IMR-90 (cell line): Measurements from ENCODE around the gene KLF13. TPM values are rescaled to one million over a fixed set of nuclear protein-coding genes. Genes with fewer than 3 reads are reported as not detected.

ENCODE experiments used
- ATAC-seq: fragments of 200-7000 bp; cut with Tn5 transposase; 2 replicates; pipeline ENCODE4 v1.9.1; 2020; ENCODE audit warnings: low read depth, mild to moderate bottlenecking, moderate library complexity
- BruUV-seq: library from RNA; stranded (reverse); fragments of 400-500 nt; replicated peaks from 2 replicates; lab custom pipeline; 2021; lab: Mats Ljungman, UMichigan
- CTCF ChIA-PET: fragments of 300-600 bp; formaldehyde crosslinking; extraction: SDS; loops from one replicate; lab custom pipeline; 2021; ENCODE audit warnings: antibody characterized with exemption; lab: Yijun Ruan, JAX
- POLR2A ChIA-PET: fragments of 300-600 bp; sonication (Branson Sonifier 250); formaldehyde crosslinking; loops from one replicate; lab custom pipeline; 2022; ENCODE audit warnings: antibody characterized with exemption; ENCODE audit not compliant: unreplicated experiment; lab: Charles Lee
- DNase-seq: peaks from one replicate; pipeline ENCODE4 v3.0.0; 2013
- H2AFZ ChIP-seq: replicated peaks from 2 replicates; pipeline ENCODE3; 2013; ENCODE audit warnings: low read length, mild to moderate bottlenecking; ENCODE audit not compliant: poor library complexity
- H2AK5ac ChIP-seq: 2 replicates; pipeline ENCODE4 v1.6.1; 2013; ENCODE audit warnings: low read depth, low read length, inconsistent platforms
- H2AK9ac ChIP-seq: replicated peaks from 2 replicates; pipeline ENCODE3; 2013; ENCODE audit warnings: mild to moderate bottlenecking, low read depth, low read length, moderate library complexity; ENCODE audit not compliant: poor library complexity
- H2BK120ac ChIP-seq: 2 replicates; pipeline ENCODE4 v1.6.1; 2013; ENCODE audit warnings: low read depth, low read length, inconsistent platforms
- H2BK15ac ChIP-seq: 3 replicates; pipeline ENCODE4 v1.6.1; 2013; ENCODE audit warnings: low read depth, low read length, inconsistent platforms
- H2BK20ac ChIP-seq: 2 replicates; pipeline ENCODE4 v1.6.1; 2013; ENCODE audit warnings: low read depth, mild to moderate bottlenecking, inconsistent platforms, low read length, moderate library complexity
- H2BK5ac ChIP-seq: 2 replicates; pipeline ENCODE4 v1.6.1; 2013; ENCODE audit warnings: mild to moderate bottlenecking, low read depth, low read length, inconsistent platforms; ENCODE audit not compliant: poor library complexity, severe bottlenecking
- H3K14ac ChIP-seq: replicated peaks from 2 replicates; pipeline ENCODE4 v1.6.1; 2013; ENCODE audit warnings: low read depth, low read length, inconsistent platforms
- H3K18ac ChIP-seq: 2 replicates; pipeline ENCODE4 v1.6.1; 2013; ENCODE audit warnings: low read depth, low read length, control low read depth
- H3K23ac ChIP-seq: 2 replicates; pipeline ENCODE4 v1.6.1; 2013; ENCODE audit warnings: low read depth, low read length, inconsistent platforms
- H3K27ac ChIP-seq: 2 replicates; pipeline ENCODE4 v1.5.1; 2013; ENCODE audit warnings: mild to moderate bottlenecking, control low read depth, low read length; ENCODE audit not compliant: insufficient read depth
- H3K27me3 ChIP-seq: 2 replicates; pipeline ENCODE4 v1.6.1; 2013; ENCODE audit warnings: low read length; ENCODE audit not compliant: control insufficient read depth, insufficient read depth
- H3K36me3 ChIP-seq: 2 replicates; pipeline ENCODE4 v1.6.1; 2013; ENCODE audit warnings: low read length, mixed read lengths; ENCODE audit not compliant: control insufficient read depth, insufficient read depth
- H3K4ac ChIP-seq: 2 replicates; pipeline ENCODE4 v1.6.1; 2013; ENCODE audit warnings: low read depth, low read length, inconsistent platforms
- H3K4me1 ChIP-seq: 2 replicates; pipeline ENCODE4 v1.6.1; 2013; ENCODE audit warnings: low read length, mixed read lengths; ENCODE audit not compliant: control insufficient read depth, insufficient read depth
- H3K4me2 ChIP-seq: 2 replicates; pipeline ENCODE4 v1.6.1; 2013; ENCODE audit warnings: low read depth, mild to moderate bottlenecking, control low read depth, low read length, moderate library complexity
- H3K4me3 ChIP-seq: 2 replicates; pipeline ENCODE4 v1.5.1; 2013; ENCODE audit warnings: low read depth, mild to moderate bottlenecking, control low read depth, low read length, moderate library complexity; ENCODE audit not compliant: insufficient read depth
- H3K56ac ChIP-seq: 2 replicates; pipeline ENCODE4 v1.6.1; 2013; ENCODE audit warnings: low read length, inconsistent platforms; ENCODE audit not compliant: insufficient read depth; ENCODE audit errors: extremely low read depth
- H3K79me1 ChIP-seq, 2 experiments: 2 replicates each; pipeline ENCODE4 v1.6.1; 2013; ENCODE audit warnings: low read length in 2 of 2, inconsistent platforms in 1 of 2, low read depth in 1 of 2
- H3K9ac ChIP-seq: 2 replicates; pipeline ENCODE4 v1.6.1; 2013; ENCODE audit warnings: low read depth, low read length, control low read depth
- H3K9me1 ChIP-seq: 2 replicates; pipeline ENCODE4 v1.6.1; 2013; ENCODE audit warnings: low read length, inconsistent platforms; ENCODE audit not compliant: insufficient read depth
- H3K9me3 ChIP-seq: 2 replicates; pipeline ENCODE4 v1.6.1; 2013; ENCODE audit warnings: low read length; ENCODE audit not compliant: control insufficient read depth, insufficient read depth
- H4K20me1 ChIP-seq: 2 replicates; pipeline ENCODE4 v1.6.1; 2013; ENCODE audit warnings: low read length, inconsistent platforms; ENCODE audit not compliant: insufficient read depth
- H4K5ac ChIP-seq: 2 replicates; pipeline ENCODE4 v1.6.1; 2013; ENCODE audit warnings: mild to moderate bottlenecking, low read depth, low read length, control low read depth
- H4K8ac ChIP-seq, 2 experiments: 2 replicates each; pipeline ENCODE4 v1.6.1; 2013; ENCODE audit warnings: low read depth in 2 of 2, low read length in 2 of 2, control low read depth in 1 of 2, inconsistent platforms in 1 of 2
- H4K91ac ChIP-seq: 2 replicates; pipeline ENCODE4 v1.6.1; 2013; ENCODE audit warnings: low read depth, low read length, inconsistent platforms; ENCODE audit not compliant: insufficient read depth
- BHLHE40 ChIP-seq: fragments of 150-350 bp; IDR thresholded peaks from 2 replicates; pipeline ENCODE4 v1.6.1; 2016; ENCODE audit warnings: mild to moderate bottlenecking, low read depth, low read length
- CEBPB ChIP-seq: IDR thresholded peaks from 2 replicates; pipeline ENCODE4 v1.6.1; 2012; ENCODE audit warnings: low read depth, low read length, improper control_type of control experiment
- CHD1 ChIP-seq: IDR thresholded peaks from 2 replicates; pipeline ENCODE4 v1.6.1; 2012; ENCODE audit warnings: low read depth, low read length, improper control_type of control experiment
- ELK1 ChIP-seq: fragments of 150-350 bp; IDR thresholded peaks from 2 replicates; pipeline ENCODE4 v1.6.1; 2016; ENCODE audit warnings: low read depth, mild to moderate bottlenecking, low read length, moderate library complexity, borderline replicate concordance
- FOS ChIP-seq: fragments of 150-350 bp; IDR thresholded peaks from 2 replicates; pipeline ENCODE4 v1.6.1; 2016; ENCODE audit warnings: low read depth, low read length
- MAFK ChIP-seq: IDR thresholded peaks from 2 replicates; pipeline ENCODE4 v1.6.1; 2012; ENCODE audit warnings: low read depth, low read length, improper control_type of control experiment
- MAZ ChIP-seq: IDR thresholded peaks from 2 replicates; pipeline ENCODE4 v1.6.1; 2012; ENCODE audit warnings: low read depth, mild to moderate bottlenecking, low read length, improper control_type of control experiment, moderate library complexity, borderline replicate concordance
- MXI1 ChIP-seq: IDR thresholded peaks from 2 replicates; pipeline ENCODE4 v1.6.1; 2012; ENCODE audit warnings: low read depth, mild to moderate bottlenecking, low read length, moderate library complexity, borderline replicate concordance
- NFE2L2 ChIP-seq: fragments of 150-350 bp; IDR thresholded peaks from 2 replicates; pipeline ENCODE4 v1.6.1; 2016; ENCODE audit warnings: low read depth, mild to moderate bottlenecking, low read length
- POLR2A ChIP-seq: IDR thresholded peaks from 2 replicates; pipeline ENCODE4 v1.6.1; 2012; ENCODE audit warnings: mild to moderate bottlenecking, low read depth, low read length
- RAD21 ChIP-seq: IDR thresholded peaks from 2 replicates; pipeline ENCODE4 v1.6.1; 2012; ENCODE audit warnings: low read length, improper control_type of control experiment
- RCOR1 ChIP-seq: IDR thresholded peaks from 2 replicates; pipeline ENCODE4 v1.6.1; 2012; ENCODE audit warnings: mild to moderate bottlenecking, low read length, improper control_type of control experiment; ENCODE audit not compliant: insufficient replicate concordance
- RFX5 ChIP-seq: IDR thresholded peaks from 2 replicates; pipeline ENCODE4 v1.8.0; 2012; ENCODE audit warnings: low read depth, mild to moderate bottlenecking, low read length, moderate library complexity
- SMC3 ChIP-seq: fragments of 150-350 bp; IDR thresholded peaks from 2 replicates; pipeline ENCODE4 v1.6.1; 2016; ENCODE audit warnings: low read depth, mild to moderate bottlenecking, antibody characterized with exemption, low read length, moderate library complexity
- USF2 ChIP-seq: fragments of 150-350 bp; IDR thresholded peaks from 2 replicates; pipeline ENCODE4 v1.6.1; 2017; ENCODE audit warnings: mild to moderate bottlenecking, antibody characterized with exemption, low read length, low read depth
- WGBS, 2 experiments: methylation state at CpG; one replicate each; pipeline versions ENCODE4 v1.1.5 to v1.1.7; 2013; ENCODE audit warnings: missing lambda C conversion rate in 2 of 2; ENCODE audit not compliant: insufficient read length in 1 of 2; ENCODE audit errors: extremely low coverage in 2 of 2; 5-methylcytosine and 5-hydroxymethylcytosine counted together
- dilution Hi-C: fragments of 300-500 bp; cut with HindIII; formaldehyde crosslinking; loops from one replicate; pipeline ENCODE4 v1.14.3; 2018; ENCODE audit warnings: low sequenced_read_pairs; ENCODE audit not compliant: unreplicated experiment
- in situ Hi-C: fragments of 300-500 bp; cut with MboI; formaldehyde crosslinking; loops from 3 replicates; pipeline ENCODE4 v1.14.3; 2019; ENCODE audit warnings: low sequenced_read_pairs, inconsistent platforms, mixed read lengths
- intact Hi-C: fragments of 100-400 bp; cut with micrococcal nuclease; formaldehyde crosslinking; loops from 2 replicates; pipeline ENCODE4 v1.10.0; 2022
- polyA plus RNA-seq, 3 experiments: library from polyadenylated mRNA; depleted of rRNA; stranded (reverse); fragments of >200 nt; gene quantifications; 2 replicates each; pipeline ENCODE4 v1.2.3, GENCODE V29; 2012; ENCODE audit warnings: low replicate concordance in 1 of 3
- total RNA-seq: library from RNA; depleted of rRNA; stranded (reverse); fragments of >200 nt; gene quantifications from 2 replicates; pipeline ENCODE4 v1.2.3, GENCODE V29; 2012
- TF ChIP-seq, protein P1 (sequence below): conservative IDR thresholded peaks from 2 replicates; pipeline ENCODE4 v1.5.1; 2012; ENCODE audit warnings: mild to moderate bottlenecking, low read depth, low read length, improper control_type of control experiment

Gene KLF13
- total and polyA plus RNA-seq, 2 of the 4 experiments (the other 2 are of a cell fraction), result 9.5 to 10.6 TPM

GRCh38 chr15:31321418-31321817, 5.2 kb upstream of the KLF13 start:
- TF ChIP-seq RCOR1 (no peak), POLR2A (no peak), MXI1 (no peak), MAZ (no peak), BHLHE40 (no peak), SMC3 (no peak), MAFK (no peak), CEBPB (no peak), ELK1 (no peak), RAD21 (no peak), USF2 (no peak), NFE2L2 (no peak), RFX5 (no peak), CHD1 (no peak), FOS (no peak)
- TF ChIP-seq, protein P1, sequence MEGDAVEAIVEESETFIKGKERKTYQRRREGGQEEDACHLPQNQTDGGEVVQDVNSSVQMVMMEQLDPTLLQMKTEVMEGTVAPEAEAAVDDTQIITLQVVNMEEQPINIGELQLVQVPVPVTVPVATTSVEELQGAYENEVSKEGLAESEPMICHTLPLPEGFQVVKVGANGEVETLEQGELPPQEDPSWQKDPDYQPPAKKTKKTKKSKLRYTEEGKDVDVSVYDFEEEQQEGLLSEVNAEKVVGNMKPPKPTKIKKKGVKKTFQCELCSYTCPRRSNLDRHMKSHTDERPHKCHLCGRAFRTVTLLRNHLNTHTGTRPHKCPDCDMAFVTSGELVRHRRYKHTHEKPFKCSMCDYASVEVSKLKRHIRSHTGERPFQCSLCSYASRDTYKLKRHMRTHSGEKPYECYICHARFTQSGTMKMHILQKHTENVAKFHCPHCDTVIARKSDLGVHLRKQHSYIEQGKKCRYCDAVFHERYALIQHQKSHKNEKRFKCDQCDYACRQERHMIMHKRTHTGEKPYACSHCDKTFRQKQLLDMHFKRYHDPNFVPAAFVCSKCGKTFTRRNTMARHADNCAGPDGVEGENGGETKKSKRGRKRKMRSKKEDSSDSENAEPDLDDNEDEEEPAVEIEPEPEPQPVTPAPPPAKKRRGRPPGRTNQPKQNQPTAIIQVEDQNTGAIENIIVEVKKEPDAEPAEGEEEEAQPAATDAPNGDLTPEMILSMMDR, result no peak
- no peak overlapping the region for H3K56ac ChIP-seq
- no peak overlapping the region for H4K91ac ChIP-seq
- H3K4me3 ChIP-seq, result no peak overlapping the region
- no peak overlapping the region for H4K5ac ChIP-seq
- peaks cover 11 to 12% of the 10 kb centered on the region in 2 experiments for H3K79me1 ChIP-seq
- ChIA-PET CTCF (no interaction called here), POLR2A (no interaction called here)
- H3K18ac ChIP-seq, result no peak overlapping the region
- H3K36me3 ChIP-seq, result no peaks in the 10 kb centered on the region
- H3K4me2 ChIP-seq, result no peak overlapping the region
- no TSS peak for BruUV-seq
- WGBS, 2 experiments, result no CpG with 5 or more reads among the region's 2 CpGs
- no peak overlapping the region for H2BK5ac ChIP-seq
- no peak overlapping the region for H3K23ac ChIP-seq
- no peak overlapping the region for H2AK5ac ChIP-seq
- H3K9me1 ChIP-seq, result peaks cover 7% of the 10 kb centered on the region; the same call in 1 of the 2 replicates
- H3K4me1 ChIP-seq, result peaks cover 5% of the 10 kb centered on the region; the same call in 1 of the 2 replicates
- H4K20me1 ChIP-seq, result no peaks in the 10 kb centered on the region
- no peak overlapping the region for H3K14ac ChIP-seq
- in situ Hi-C loops, result loop anchor here (10.0 kb wide), 1 partner anchor 163 kb away; no protein-coding TSS in a partner anchor
- dilution Hi-C loops, result no loop called here
- H2BK20ac ChIP-seq, result no peak overlapping the region
- intact Hi-C loops, result loop anchor here (10.0 kb wide), 1 partner anchor 327 kb away; the partner anchor contains the start of gene MTMR10
- peaks cover 25% of the 10 kb centered on the region for H3K27me3 ChIP-seq
- no peak overlapping the region for H2AK9ac ChIP-seq
- H2BK15ac ChIP-seq, result no peak overlapping the region
- H2AFZ ChIP-seq, result no peak overlapping the region
- no peak overlapping the region for H2BK120ac ChIP-seq
- no peak overlapping the region for H3K4ac ChIP-seq
- no peak overlapping the region for H3K27ac ChIP-seq
- no peak overlapping the region for H4K8ac ChIP-seq
- H3K9ac ChIP-seq, result no peak overlapping the region
- H3K9me3 ChIP-seq, result peaks cover 4% of the 10 kb centered on the region
- ATAC-seq (no peak), DNase-seq (no peak)
